TTC549 (cell line): ENCODE results near the gene ALKBH1.
"Not testable (repeated sequence)": the region's sequence is repeated elsewhere in the genome, so short reads cannot be mapped to it uniquely, and the experiment has no call there.

ENCODE experiments used
- FAIRE-seq: peaks from 2 replicates; lab custom pipeline; 2012; peaks lifted over from hg19 to GRCh38; lab: Jason Lieb, UNC

Gene ALKBH1

GRCh38 chr14:77707724-77708408, at the start of gene ALKBH1, which contains the start of gene SLIRP:
ALKBH1 (minus strand) TSS chr14:77708023; CDS start chr14:77708004, 19 bp downstream.
SLIRP (plus strand) TSS chr14:77708103; CDS start chr14:77708112, 9 bp downstream.
- no peak for FAIRE-seq

GRCh38 chr14:77752799-77753516, 45.1 kb upstream of the ALKBH1 start:
- no peak for FAIRE-seq

GRCh38 chr14:77752266-77752665, 44.4 kb upstream of the ALKBH1 start:
- FAIRE-seq, result no peak

GRCh38 chr14:77747425-77747824, 39.6 kb upstream of the ALKBH1 start:
- FAIRE-seq, result not testable (repeated sequence)

GRCh38 chr14:77746064-77746702, 38.4 kb upstream of the ALKBH1 start:
- FAIRE-seq, result no peak

- no peak for FAIRE-seq
These were observed 33.6 kb upstream of the ALKBH1 start for GRCh38 chr14:77741438-77741837.

- FAIRE-seq, result no peak
These were observed 30.9 kb upstream of the ALKBH1 start for GRCh38 chr14:77738559-77739250.

GRCh38 chr14:77730976-77731497, 23.2 kb upstream of the ALKBH1 start:
- FAIRE-seq, result no peak

GRCh38 chr14:77722301-77722700, 14.5 kb upstream of the ALKBH1 start:
- FAIRE-seq, result no peak

GRCh38 chr14:77721437-77721836, 13.6 kb upstream of the ALKBH1 start:
- FAIRE-seq, result no peak

- FAIRE-seq, result no peak
These were observed 9.9 kb upstream of the ALKBH1 start for GRCh38 chr14:77717608-77718305.

- FAIRE-seq, result no peak
These were observed 7.1 kb upstream of the ALKBH1 start for GRCh38 chr14:77714926-77715325.

GRCh38 chr14:77710364-77710763, 2.5 kb upstream of the ALKBH1 start:
- no peak for FAIRE-seq

- no peak for FAIRE-seq
These were observed 1.6 kb upstream of the ALKBH1 start for GRCh38 chr14:77709412-77709811.

- FAIRE-seq, result no peak
These were observed 926 bp upstream of the ALKBH1 start for GRCh38 chr14:77708749-77709148.

GRCh38 chr14:77707355-77707723, 484 bp downstream of the ALKBH1 start:
- no peak for FAIRE-seq

GRCh38 chr14:77691259-77691658, 16.6 kb downstream of the ALKBH1 start:
- no peak for FAIRE-seq

- no peak for FAIRE-seq
These were observed 25.7 kb downstream of the ALKBH1 start for GRCh38 chr14:77682158-77682553.

- no peak for FAIRE-seq
These were observed 26.3 kb downstream of the ALKBH1 start for GRCh38 chr14:77681196-77682157.

GRCh38 chr14:77674931-77675330, 32.9 kb downstream of the ALKBH1 start:
- FAIRE-seq, result no peak

- no peak for FAIRE-seq
These were observed 34.6 kb downstream of the ALKBH1 start for GRCh38 chr14:77673193-77673592.
